NT2/D1 (cell line): ENCODE results near the gene LINGO1.

Source experiments
- SUZ12 ChIP-seq: IDR thresholded peaks from 2 replicates; pipeline ENCODE4 v1.6.1; 2011; ENCODE audit not compliant: insufficient read length, insufficient read depth; ENCODE audit errors: extremely low read depth
- YY1 ChIP-seq: IDR thresholded peaks from 2 replicates; pipeline ENCODE4 v1.6.1; 2011; ENCODE audit not compliant: insufficient read length, insufficient read depth
- ZNF274 ChIP-seq: IDR thresholded peaks from 2 replicates; pipeline ENCODE4 v1.6.1; 2011; ENCODE audit warnings: mild to moderate bottlenecking, low read depth, low read length

- TF ChIP-seq SUZ12 (no peak), ZNF274 (no peak), YY1 (no peak)
Measured at GRCh38 chr15:77619883-77620282, 12.8 kb downstream of the LINGO1 start.
